Adipose tissue (tissue), 3 donors: ENCODE measurements around the gene TMEM115. TPM values are rescaled to one million over a fixed set of nuclear protein-coding genes. Genes with fewer than 3 reads are reported as not detected.

Experiments used
- H3K27ac ChIP-seq: one replicate; pipeline ENCODE4 v1.5.1; 2013; ENCODE audit warnings: low read depth, low read length
- WGBS, 3 donors: extraction: QIAGEN DNeasy Blood & Tissue Kit; methylation state at CpG; one replicate each; pipeline ENCODE4 v1.1.7; 2013; 5-methylcytosine and 5-hydroxymethylcytosine counted together
- polyA plus RNA-seq, 3 donors: library from polyadenylated mRNA; stranded (reverse); fragments of 200-250 nt; gene quantifications; one replicate each; pipeline ENCODE4 v1.2.3, GENCODE V29; 2013
- donor health status: healthy with polysubstance abuse.
- donor health status: Bipolar disorder and iron deficiency.
- donor health status: healthy.

The TMEM115 gene
- polyA plus RNA-seq, 3 donors = 13.5 to 39.1 (median 23.4) TPM

- no peak overlapping the region for H3K27ac ChIP-seq
- WGBS, 3 donors = 72 to 92% (median 84%) methylated on average over 4 of the region's 4 CpGs
These were observed 22.1 kb upstream of the TMEM115 start for GRCh38 chr3:50381383-50381782.

GRCh38 chr3:50380405-50381085 is 21.2 kb upstream of the TMEM115 start:
- H3K27ac ChIP-seq = no peak overlapping the region
- WGBS, 3 donors = 88 to 91% (median 89%) methylated on average over 16 to 17 of the region's 17 CpGs

GRCh38 chr3:50378757-50379156 is 19.4 kb upstream of the TMEM115 start:
- no peak overlapping the region for H3K27ac ChIP-seq
- WGBS, 3 donors = 90 to 95% (median 91%) methylated on average over 17 of the region's 17 CpGs

- 87 to 90% (median 89%) methylated on average over 4 to 6 of the region's 6 CpGs for WGBS, 3 donors
These were observed 18.7 kb upstream of the TMEM115 start for GRCh38 chr3:50378024-50378423.

GRCh38 chr3:50375258-50375931 is 16.1 kb upstream of the TMEM115 start:
- H3K27ac ChIP-seq = no peak overlapping the region
- WGBS, 3 donors = 77 to 82% (median 80%) methylated on average over 6 to 7 of the region's 7 CpGs

More at GRCh38 chr3:50378024-50378423, 18.7 kb upstream of the TMEM115 start:
- no peak overlapping the region for H3K27ac ChIP-seq

GRCh38 chr3:50374363-50375257 is 15.3 kb upstream of the TMEM115 start:
- WGBS, 3 donors = 66 to 74% (median 67%) methylated on average over 19 to 22 of the region's 22 CpGs

GRCh38 chr3:50373146-50374051 is 14.1 kb upstream of the TMEM115 start:
- H3K27ac ChIP-seq = no peak overlapping the region
- WGBS, 3 donors = 49 to 55% (median 53%) methylated on average over 11 to 12 of the region's 12 CpGs

More at GRCh38 chr3:50374363-50375257, 15.3 kb upstream of the TMEM115 start:
- no peak overlapping the region for H3K27ac ChIP-seq

- WGBS, 3 donors = 54 to 67% (median 66%) methylated on average over 8 of the region's 8 CpGs
- H3K27ac ChIP-seq = no peak overlapping the region
These were observed 13.0 kb upstream of the TMEM115 start for GRCh38 chr3:50372349-50372748.

GRCh38 chr3:50371133-50371685 is 11.9 kb upstream of the TMEM115 start:
- H3K27ac ChIP-seq = no peak overlapping the region
- WGBS, 3 donors = 83 to 86% (median 84%) methylated on average over 3 of the region's 3 CpGs

- H3K27ac ChIP-seq = no peak overlapping the region
- WGBS, 3 donors = 50 to 66% (median 58%) methylated on average over 14 of the region's 14 CpGs
These were observed 11.3 kb upstream of the TMEM115 start for GRCh38 chr3:50370594-50370993.

- WGBS, 3 donors = 69 to 74% (median 72%) methylated on average over 9 of the region's 9 CpGs
- no peak overlapping the region for H3K27ac ChIP-seq
These were observed 9.8 kb upstream of the TMEM115 start for GRCh38 chr3:50369012-50369670.

GRCh38 chr3:50365842-50366220 is 6.5 kb upstream of the TMEM115 start:
- no peak overlapping the region for H3K27ac ChIP-seq
- WGBS, 3 donors = 61 to 86% (median 75%) methylated on average over 5 of the region's 5 CpGs

- WGBS, 3 donors = 4 to 6% (median 6%) methylated on average over 36 to 53 of the region's 53 CpGs
- no peak overlapping the region for H3K27ac ChIP-seq
These were observed 5.9 kb upstream of the TMEM115 start for GRCh38 chr3:50365080-50365841.

GRCh38 chr3:50364573-50365079 is 5.3 kb upstream of the TMEM115 start:
- H3K27ac ChIP-seq = no peak overlapping the region
- WGBS, 3 donors = 7 to 11% (median 10%) methylated on average over 45 to 48 of the region's 48 CpGs

GRCh38 chr3:50359760-50360110 is 414 bp upstream of the TMEM115 start:
- 19 to 24% (median 23%) methylated on average over 8 of the region's 8 CpGs for WGBS, 3 donors
- no peak overlapping the region for H3K27ac ChIP-seq

- 33 to 55% (median 40%) methylated on average over 24 of the region's 24 CpGs for WGBS, 3 donors
- H3K27ac ChIP-seq = no peak overlapping the region
These were observed 888 bp downstream of the TMEM115 start for GRCh38 chr3:50358355-50358910.
